Sciatic nerve (tissue), 2 donors: Measurements from ENCODE around the gene PRKN. TPM values are rescaled to one million over a fixed set of nuclear protein-coding genes. Genes with fewer than 3 reads are reported as not detected.
"Not testable (repeated sequence)": the region's sequence is repeated elsewhere in the genome, so short reads cannot be mapped to it uniquely, and the experiment has no call there.

ENCODE experiments used
- ATAC-seq: fragments of 200-7000 bp; cut with Tn5 transposase; one replicate; pipeline ENCODE4 v1.9.1; 2020; ENCODE audit warnings: mild to moderate bottlenecking, moderate library complexity
- DNase-seq: peaks from one replicate; pipeline ENCODE4 v3.0.0-alpha.2; 2020; ENCODE audit warnings: low spot score
- intact Hi-C: fragments of 100-400 bp; cut with DNase I; formaldehyde crosslinking; loops from one replicate; pipeline ENCODE4 v1.14.2; 2022
- total RNA-seq: library from RNA; stranded (reverse); fragmentation: NEBNext Ultra II Directional; extraction: Animal tissue kit (Norgen Biotek cat#: 25700); gene quantifications from one replicate; pipeline ENCODE4 v1.2.1, GENCODE V29; 2021
- donor health status: DM: no; HTN: no; CAD: no.
- donor health status: DM: no; HTN: no; CAD: no.

PRKN gene
- total RNA-seq, 1 donor from 2014 or later: 15.9 TPM

DNA sequence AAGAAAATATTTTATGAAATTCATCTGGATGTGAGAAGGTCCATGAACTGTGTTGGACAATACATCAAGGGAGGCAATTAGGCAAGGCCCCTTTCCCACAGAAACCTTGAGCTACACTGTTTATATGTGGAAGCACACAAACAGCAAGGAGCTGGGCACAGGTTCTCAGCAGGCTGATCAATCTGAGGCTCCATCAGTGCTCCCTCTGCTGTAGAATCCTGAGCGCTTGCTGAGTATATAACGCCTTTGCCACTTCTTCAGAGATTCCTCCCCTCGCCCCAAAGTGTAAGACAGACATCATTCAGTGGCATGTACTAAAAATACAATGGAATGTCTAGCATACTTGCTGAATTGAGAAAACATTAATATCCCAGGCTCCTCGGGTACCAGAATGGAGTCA lies 146.9 kb downstream of the PRKN start:
- DNase-seq: no peak
- intact Hi-C loops: no loop called here
- ATAC-seq: no peak

DNA sequence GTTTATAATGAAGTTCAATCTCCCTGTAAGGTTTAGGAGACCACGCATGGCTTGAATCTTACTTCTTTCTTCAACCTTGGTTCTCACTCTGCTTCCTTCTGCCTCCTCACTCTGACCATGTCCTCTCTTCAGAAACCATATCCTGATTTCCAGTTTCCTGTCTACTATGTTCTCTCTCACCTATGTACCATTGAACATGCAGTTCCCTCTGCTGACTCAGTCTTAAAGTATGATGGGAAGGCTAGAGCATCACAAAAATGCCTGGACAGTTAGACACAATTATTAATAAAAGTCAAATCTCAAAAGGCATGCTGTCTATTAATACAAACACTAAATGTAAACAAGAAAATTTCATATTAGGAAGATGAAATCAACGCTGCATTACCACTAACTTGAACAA lies 151.6 kb downstream of the PRKN start:
- no peak for DNase-seq
- no peak for ATAC-seq
- intact Hi-C loops: no loop called here

DNA sequence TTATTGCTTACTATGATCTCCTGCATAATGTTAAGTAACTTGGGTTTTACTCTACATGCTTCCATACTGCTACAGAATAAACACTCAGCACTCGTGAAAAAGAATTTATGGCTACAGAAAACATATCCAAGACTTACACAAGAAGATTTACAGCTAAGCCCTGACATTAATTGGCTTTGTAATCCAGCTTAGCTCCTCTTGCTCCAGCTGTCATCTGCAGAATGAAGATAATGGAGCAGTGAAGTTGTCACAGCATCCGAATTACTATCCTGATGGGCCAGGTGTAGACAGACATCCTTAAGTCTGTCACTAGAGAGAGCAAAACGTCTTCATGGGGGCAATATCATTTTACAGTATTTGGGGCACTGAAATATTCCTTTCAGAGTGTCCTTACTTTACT lies 155.3 kb downstream of the PRKN start:
- intact Hi-C loops: no loop called here
- no peak for ATAC-seq
- no peak for DNase-seq

DNA sequence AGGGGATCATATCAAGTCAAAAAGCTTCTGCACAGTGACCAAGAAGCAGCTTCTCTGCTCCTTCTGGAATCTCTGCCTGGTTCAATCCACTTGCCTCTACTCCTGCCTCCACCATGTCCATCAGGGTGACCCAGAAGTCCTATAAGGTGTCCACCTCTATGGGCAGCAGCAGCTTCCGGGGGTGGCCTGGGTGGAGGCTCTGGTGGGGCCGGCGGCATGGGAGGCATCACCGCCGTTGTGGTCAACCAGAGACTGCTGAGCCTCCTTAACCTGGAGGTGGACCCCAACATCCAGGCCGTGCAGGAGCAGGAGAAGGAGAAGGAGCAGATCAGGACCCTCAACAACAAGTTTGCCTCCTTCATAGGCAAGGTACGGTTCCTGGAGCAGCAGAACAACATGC lies 159.3 kb downstream of the PRKN start:
- ATAC-seq (no peak), DNase-seq (no peak)
- intact Hi-C loops: no loop called here

DNA sequence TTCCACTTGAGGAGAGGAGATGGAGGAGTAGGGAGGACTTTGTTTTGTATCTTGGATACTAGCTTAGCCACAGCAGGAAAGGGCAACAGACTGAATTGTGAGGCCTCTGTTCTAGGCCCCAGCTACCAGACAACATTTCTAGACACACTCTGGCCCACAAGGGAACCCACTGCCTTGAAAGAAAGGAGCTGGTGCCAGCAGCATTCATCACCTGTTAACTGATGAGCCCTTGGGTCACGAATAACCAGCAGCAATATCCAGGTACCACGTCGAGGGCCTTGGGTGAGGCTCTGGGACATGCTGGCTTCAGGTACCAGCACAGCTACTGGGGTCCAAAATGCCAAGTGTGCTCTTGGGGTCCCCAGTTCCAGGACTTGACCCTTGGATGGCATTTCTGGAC lies 165.5 kb downstream of the PRKN start:
- no peak for ATAC-seq
- no peak for DNase-seq
- intact Hi-C loops: no loop called here

DNA sequence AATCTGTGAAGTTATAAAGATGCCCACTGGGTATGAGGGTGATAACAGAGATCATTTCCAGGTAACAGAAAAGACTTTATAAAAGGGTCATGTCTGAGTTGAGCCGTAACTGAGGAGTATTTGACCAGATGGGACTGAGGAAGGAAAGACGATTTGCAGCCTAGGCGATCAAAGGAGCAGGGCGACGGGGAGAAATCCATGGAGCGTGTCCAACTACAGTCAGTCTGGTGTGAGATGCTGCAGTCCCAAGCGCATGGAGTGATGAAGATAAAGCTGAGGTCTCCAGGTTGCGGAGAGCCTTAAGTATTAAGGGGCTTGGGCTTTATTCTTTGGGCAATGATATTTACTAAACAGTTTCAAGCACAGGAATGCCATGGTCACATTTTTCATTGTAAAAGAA lies 166.7 kb downstream of the PRKN start:
- ATAC-seq: no peak
- intact Hi-C loops: no loop called here
- no peak for DNase-seq

DNA sequence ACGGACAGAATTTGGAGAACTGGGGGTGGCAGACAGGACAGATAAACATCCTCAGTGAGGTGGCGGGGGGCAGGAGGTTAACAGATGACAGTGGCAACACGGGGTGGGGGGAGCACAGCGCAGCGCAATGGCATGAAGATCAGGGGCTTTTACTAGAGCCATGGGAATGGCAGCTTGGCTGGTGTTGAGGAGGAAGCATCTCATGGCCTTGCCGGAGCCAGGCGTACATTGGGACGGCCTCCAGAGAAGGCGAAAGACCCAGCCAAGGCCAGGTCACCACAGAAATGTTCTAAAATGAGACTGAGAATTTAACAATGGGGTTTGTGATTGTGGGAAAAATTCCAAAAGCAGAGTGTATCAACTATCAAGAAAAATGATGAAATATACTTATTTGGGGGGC lies 173.0 kb downstream of the PRKN start:
- intact Hi-C loops: no loop called here
- ATAC-seq (no peak), DNase-seq (no peak)

DNA sequence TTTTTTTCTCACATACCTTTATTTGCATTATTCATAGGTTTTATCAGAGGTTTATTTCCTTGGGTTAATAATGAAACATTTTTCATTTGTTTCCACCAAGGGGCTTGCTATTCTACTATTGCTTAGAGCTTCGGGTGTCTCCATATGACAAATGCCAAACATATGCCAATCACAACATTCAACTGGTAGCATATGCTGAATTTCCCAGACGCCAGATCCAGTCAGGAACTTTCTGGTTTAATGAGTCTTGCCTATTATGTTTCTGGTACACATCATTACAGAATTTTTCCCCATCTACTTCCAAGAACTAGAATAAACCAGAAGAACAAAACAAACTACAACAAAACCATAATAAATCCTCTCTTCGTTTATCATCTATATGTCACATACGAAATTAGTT lies 180.7 kb downstream of the PRKN start:
- intact Hi-C loops: no loop called here
- ATAC-seq: no peak
- no peak for DNase-seq

DNA sequence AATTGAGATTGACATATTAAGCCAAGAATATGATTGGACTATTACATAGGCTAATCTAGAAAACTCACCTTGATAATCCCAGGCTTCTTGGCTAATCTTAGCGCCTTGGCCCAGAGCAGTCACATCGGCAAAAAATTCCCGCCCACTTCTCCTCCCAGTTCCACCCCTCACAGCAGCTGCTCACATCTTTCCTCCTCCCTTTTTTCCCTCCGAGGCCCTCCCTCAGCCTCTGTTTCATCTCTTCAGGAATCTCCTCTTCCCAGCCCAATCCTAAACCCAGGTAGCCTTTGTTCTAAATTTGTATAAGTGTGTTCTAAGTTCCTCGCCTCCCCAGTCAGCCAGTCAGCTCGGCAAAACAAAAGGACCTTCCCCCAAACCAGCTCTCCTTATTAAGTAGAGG lies 184.3 kb downstream of the PRKN start:
- DNase-seq (no peak), ATAC-seq (no peak)
- intact Hi-C loops: no loop called here

DNA sequence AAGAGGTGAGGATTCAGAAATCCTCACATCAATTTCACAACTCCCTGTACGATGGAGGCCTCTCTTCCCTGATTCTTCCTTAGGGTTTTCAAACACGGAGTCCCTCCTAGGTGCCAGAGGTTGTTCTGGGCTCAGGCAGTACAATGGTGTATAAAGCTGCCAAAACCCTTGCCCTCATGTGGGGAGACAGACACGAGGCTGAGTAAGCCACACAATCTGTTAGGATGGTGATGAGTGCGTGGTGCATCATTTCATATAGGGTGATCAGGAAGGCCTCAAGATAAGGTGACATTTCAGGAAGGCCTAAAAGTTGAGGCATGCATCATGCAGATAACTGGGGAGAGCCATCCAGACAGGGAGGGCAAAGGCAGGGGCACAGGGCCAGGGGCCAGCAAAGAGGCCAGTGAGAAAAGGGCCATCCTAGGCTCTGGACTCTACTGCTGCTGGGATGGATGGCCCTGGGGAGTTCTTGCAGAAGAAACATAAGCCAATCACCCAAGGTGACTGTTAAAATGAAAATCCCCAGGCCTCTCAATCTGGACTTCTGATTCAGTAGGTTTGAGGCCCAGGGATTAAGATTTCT lies 186.5 kb downstream of the PRKN start:
- DNase-seq: no peak
- ATAC-seq: no peak
- intact Hi-C loops: no loop called here

DNA sequence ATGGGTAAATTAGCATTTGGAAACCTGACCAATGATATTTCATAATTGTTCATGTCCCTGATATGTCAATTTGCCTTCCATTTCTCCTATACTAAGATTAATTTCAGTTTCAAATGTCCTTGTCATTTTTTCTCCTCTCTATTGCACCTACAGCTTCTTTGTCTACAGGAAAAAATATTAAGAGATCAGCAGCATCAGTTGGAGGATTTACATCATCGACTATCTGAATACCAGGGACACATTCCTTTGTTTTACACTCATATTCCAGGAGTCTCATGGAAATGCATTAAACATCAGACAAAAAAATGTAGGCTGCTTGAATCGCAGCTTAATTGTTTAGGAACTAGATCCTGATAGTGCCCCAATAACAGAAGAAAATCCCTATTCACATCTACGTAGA lies 188.2 kb downstream of the PRKN start:
- ATAC-seq (no peak), DNase-seq (no peak)
- intact Hi-C loops: no loop called here

DNA sequence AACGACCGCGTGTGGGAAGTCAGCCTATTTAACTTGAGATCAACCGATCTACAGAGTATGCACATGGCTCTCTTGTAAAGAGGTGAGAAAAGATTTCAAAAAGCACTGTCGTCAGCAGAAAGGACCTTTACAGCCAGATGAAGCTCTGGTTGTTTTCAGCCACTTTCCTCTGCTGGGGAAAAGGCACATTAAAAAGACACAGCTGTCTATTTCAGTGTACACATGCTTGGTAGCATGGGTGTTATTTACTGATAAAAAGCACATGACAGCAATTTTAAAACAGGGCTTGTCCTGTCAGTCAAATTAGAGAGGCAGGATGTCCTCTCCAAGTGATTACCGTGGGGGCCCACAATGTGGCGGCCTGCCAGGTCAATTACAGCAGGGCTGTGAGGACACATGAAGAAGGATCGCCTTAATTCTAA lies 188.9 kb downstream of the PRKN start:
- no peak for DNase-seq
- ATAC-seq: no peak
- intact Hi-C loops: no loop called here

DNA sequence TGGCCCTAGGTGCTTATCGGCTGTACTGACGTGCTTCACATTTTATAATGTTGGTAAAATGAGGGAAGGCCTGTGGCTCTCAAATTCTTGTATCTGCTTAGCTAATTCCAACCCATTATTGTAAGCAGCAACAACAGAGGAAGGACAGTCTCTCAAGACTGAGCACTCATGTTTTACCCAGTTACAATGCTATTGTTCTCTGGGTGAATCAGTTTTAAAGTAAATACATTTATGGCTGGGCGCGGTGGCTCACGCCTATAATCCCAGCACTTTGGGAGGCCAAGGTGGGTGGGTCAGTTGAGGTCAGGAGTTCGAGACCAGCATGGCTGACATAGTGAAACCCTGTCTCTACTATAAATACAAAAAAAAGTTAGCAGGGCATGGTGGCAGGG lies 194.6 kb downstream of the PRKN start:
- DNase-seq (no peak), ATAC-seq (no peak)
- intact Hi-C loops: no loop called here

DNA sequence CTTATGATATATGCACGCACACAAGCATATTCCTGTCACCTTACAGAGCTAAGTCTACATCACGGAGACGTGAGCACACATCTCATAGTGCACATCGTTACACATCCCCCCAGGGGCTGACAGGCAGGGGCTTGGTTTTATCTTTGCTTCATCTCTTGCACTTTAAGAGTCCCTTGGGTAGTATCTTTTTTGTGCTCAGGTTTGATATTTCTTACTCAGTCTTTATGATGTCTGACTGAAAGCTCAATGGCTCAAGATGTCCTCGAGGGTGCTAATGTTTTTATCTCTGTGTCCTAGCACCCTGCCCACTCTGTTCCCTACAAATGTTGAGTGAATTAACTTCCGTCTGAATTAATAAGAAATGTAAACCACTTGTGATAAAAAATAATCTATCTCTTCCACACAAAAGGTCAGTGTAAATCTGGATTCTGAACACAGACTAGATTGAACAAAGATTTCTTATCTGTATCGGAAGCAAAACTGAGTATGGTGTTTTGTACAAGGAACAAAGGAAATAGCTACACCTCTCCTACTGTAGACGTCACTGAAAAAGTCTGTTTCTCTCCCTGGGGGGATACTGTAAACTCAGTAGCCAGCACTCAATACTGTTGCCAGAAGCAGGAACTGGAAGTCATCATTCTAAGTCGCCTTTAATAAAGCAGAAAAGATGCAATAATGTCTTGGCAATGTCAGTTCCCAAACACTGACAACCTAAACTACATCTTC lies 195.1 kb downstream of the PRKN start:
- intact Hi-C loops: no loop called here
- ATAC-seq (no peak), DNase-seq (no peak)

DNA sequence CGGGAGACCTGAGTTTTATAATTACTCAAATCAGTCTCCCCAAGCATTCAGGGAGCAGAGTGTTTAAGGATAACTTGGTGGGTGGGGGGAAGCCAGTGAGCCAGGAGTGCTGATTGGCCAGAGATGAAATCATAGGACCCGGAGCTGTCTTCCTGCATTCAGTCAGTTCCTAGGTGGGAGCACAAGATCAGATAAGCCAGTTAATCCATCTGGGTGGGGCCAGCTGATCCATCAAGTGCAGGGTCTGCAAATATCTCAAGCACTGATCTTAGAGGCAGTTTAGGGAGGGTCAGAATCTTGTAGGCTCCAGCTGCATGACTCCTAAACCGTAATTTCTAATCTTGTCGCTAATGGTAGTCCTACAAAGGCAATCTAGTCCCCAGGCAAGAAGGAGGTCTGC lies 196.2 kb downstream of the PRKN start:
- intact Hi-C loops, ATAC-seq, DNase-seq: not testable (repeated sequence)

DNA sequence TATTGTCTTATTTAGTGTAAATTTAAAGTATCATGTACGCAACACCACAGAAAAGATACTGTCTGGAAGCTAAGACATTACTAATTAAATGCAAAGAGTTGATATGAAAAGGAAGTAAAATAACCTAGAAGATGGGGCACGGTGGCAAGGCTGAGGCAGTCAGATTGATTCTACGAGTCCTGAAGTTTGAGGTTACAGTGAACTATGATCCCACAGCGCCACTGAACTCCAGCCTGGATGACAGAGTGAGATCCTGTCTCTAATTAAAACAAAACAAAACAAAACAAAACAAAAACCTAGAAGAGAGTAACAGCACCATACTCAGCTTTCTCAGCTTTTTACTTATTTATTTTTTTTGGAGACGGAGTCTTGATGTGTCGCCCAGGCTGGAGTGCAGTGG lies 199.0 kb downstream of the PRKN start:
- ATAC-seq (no peak), DNase-seq (no peak)
- intact Hi-C loops: no loop called here

DNA sequence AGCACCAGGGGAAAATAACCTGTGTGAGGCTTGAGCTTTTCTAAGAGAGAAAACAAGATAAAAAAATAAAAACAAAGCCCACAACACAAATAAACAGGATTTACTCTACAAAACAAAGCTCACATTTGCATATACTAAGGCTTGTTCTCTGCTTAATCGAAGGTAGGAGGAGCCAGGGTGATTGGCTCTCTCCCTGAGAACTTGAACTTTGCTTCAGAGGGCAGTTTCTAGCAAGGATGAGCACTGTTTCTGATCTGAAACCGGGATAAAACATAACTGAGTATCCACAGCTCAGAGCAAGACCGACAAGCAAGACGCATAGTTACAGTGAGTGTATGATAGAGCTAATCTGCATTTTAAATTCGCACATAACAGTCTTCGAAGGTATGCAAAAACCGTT lies 200.6 kb downstream of the PRKN start:
- DNase-seq (no peak), ATAC-seq (no peak)
- intact Hi-C loops: no loop called here

DNA sequence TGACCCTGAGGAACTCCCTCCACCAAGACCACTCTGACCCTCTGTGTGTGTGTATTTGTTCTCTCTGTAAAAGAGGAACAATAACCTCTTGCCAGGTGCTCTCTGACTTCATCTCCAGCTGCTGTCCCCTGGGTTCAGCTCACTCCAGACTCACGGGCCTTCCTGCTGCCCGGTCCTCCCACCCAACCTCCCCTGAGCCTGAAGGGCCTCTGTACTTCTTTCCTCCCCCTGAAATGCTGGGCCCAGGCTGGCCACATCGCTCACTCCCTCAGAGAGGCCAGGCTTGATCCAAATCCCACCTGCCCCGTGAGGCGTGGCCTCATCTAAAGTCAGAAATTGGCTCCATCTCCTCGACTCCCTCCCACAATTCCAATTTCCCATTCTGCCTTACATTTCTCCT lies 202.4 kb downstream of the PRKN start:
- DNase-seq (no peak), ATAC-seq (no peak)
- intact Hi-C loops: no loop called here

DNA sequence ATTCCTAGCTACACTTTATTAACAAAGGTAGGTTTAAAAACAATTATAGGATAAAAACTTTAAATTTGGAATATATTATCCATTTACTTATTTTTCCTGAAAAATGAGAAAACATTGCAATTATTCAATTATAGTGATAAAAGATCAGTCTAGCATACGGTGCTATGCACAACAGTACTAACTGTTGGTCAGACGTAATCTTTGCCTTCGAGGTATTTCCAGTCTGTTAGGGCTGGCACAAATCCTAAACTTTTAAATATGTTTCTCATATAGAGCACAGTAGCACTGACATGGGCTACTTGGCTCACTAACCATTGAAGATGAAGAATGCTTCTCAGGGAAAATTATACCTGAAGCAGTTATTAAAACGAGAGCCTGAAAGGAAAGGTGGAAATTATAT lies 214.8 kb downstream of the PRKN start:
- intact Hi-C loops: no loop called here
- DNase-seq: no peak
- ATAC-seq: no peak

DNA sequence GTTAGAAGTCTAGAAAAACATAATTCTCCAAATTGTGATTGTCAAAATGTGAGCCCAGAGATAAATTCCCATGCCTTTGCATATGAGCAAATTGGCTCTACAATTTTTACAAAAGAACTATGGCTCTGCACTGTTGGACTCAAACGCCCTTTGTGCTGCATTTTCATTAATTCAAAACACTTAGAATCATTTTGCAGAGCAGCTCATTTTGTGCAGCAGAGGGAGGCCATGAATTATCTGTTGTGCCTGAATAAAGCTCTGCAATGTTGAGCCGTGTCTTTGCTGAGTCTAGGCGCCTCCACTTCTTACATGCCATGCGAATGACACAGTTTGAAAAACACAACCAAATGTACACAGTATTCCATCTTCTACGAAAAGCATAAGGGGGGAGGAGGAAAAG lies 230.2 kb downstream of the PRKN start:
- DNase-seq (no peak), ATAC-seq (peak; percentile 42)
- intact Hi-C loops: no loop called here

DNA sequence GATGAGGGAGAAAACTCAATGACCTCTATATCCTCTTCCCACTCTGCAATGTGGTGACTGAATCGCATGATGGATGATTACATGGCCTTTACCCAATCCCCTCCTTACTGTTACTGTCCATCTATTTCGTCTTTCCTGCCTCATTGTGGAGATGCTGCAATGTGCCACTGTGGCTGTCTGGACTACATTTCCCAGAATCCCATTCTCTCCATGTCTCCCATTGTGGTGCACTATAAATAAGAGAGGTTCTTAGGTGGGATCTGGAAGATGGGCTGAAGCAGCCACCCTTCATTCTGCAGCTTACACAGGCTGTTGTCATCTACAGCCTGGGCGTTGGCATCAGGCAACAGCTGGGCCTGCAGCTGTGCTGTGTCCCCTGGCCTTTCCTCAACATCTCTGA lies 233.6 kb downstream of the PRKN start:
- ATAC-seq: no peak
- DNase-seq: no peak
- intact Hi-C loops: no loop called here
